Ascending aorta (tissue), 2 donors: ENCODE results near the gene NIT1. TPM values are rescaled to one million over a fixed set of nuclear protein-coding genes. Genes with fewer than 3 reads are reported as not detected.
A peak's percentile ranks its signal among the peaks of the same experiment; 100 is the strongest.

Source experiments
- DNase-seq, 2 donors: peaks; one replicate each; pipeline ENCODE4 v3.0.0-alpha.2; 2019; ENCODE audit warnings: low spot score in 2 of 2
- H3K27ac ChIP-seq, 2 donors: fragments of 200-600 bp; sonication (generic); one replicate each; pipeline ENCODE4 v1.5.1; 2016 to 2017; ENCODE audit warnings: mild to moderate bottlenecking in 1 of 2
- H3K27me3 ChIP-seq: fragments of 200-600 bp; sonication (generic); one replicate; pipeline ENCODE4 v1.5.1; 2017
- H3K36me3 ChIP-seq, 2 donors: fragments of 200-600 bp; sonication (generic); one replicate each; pipeline ENCODE4 v1.5.1; 2016
- H3K4me1 ChIP-seq, 2 donors: fragments of 200-600 bp; sonication (generic); one replicate each; pipeline ENCODE4 v1.5.1; 2016 to 2017; ENCODE audit warnings: mild to moderate bottlenecking in 1 of 2
- H3K4me3 ChIP-seq, 2 donors: fragments of 200-600 bp; sonication (generic); one replicate each; pipeline ENCODE4 v1.5.1; 2016 to 2017; ENCODE audit warnings: mild to moderate bottlenecking in 1 of 2
- H3K9me3 ChIP-seq, 2 donors: fragments of 200-600 bp; sonication (generic); one replicate each; pipeline ENCODE4 v1.5.1; 2016
- intact Hi-C: fragments of 100-400 bp; cut with DNase I; formaldehyde crosslinking; loops from one replicate; pipeline ENCODE4 v1.15.1; 2023
- total RNA-seq: library from RNA; depleted of rRNA; stranded (reverse); fragments of >200 nt; gene quantifications from one replicate; pipeline ENCODE4 v1.1.0, GENCODE V29; 2016
- TF ChIP-seq, protein P1 (sequence below), 3 experiments: fragments of 200-600 bp in 2 of 3; fragments of 450-650 bp in 1 of 3; sonication (generic) in 2 of 3; IDR thresholded peaks; one replicate each; pipeline ENCODE4 v1.5.1; 2016 to 2019; ENCODE audit warnings: antibody characterized with exemption in 3 of 3, mild to moderate bottlenecking in 1 of 3, moderate library complexity in 1 of 3

Gene NIT1
- total RNA-seq, 1 donor from 2014 or later: 44.9 TPM

DNA sequence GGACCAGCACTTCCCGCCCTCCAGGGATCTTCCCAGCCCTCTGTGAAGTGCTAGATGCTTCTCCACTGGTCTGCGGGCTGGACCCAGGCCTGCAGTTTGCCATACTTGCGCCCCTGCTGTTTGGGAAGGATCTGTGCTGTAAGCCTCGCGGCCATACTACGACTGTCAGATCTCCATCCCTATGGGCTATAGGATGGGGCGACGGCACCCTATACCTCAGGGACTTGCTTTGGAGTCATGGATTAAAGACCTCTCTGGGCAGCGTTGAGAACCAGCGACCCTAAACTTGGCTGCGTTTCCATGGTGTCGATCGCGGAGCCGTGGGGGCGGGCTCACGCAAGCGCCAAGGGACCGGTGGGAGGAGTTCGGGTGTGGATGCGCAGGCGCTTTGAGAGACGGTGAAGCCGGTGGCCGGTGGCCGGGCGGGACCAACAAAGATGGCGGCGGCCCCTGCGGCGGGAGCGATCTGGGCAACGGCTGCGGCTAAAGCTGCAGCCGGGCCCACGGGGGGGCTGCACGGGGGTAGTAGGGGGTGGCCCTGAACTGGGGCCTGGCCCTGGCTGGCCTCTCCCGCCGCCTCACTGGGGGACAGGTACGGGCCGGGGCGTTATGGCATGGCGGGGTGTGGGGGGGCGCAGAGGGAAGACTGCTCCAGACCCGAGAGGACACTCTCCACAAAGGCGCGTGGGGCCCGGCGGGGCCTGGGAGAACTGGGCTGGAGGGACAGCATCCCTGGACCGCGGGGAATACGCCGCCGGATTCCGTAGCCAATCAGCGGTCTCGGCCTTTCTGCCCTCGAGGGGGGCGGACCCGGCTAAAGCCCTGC, 41.4 kb downstream of the NIT1 start, which contains the start of gene USP21:
USP21 (plus strand) TSS at position 414 of the 826 bp plus-strand sequence. CDS start 1,141 bp downstream, outside the sequence.
- H3K9me3 ChIP-seq: no peaks in the 10 kb centered on the region
- H3K27ac ChIP-seq: peak within 1 kb of the TSS; percentile 81 to 83
- intact Hi-C loops: loop anchor here (1.0 to 10.0 kb wide), 4 partner anchors 18 to 897 kb away; partner anchors contain the start of genes B4GALT3, COPA, DCAF8 and DEDD
- H3K4me1 ChIP-seq: peaks cover 0 to 31% of the 10 kb centered on the region in 2 donors
- TF ChIP-seq, protein P1, sequence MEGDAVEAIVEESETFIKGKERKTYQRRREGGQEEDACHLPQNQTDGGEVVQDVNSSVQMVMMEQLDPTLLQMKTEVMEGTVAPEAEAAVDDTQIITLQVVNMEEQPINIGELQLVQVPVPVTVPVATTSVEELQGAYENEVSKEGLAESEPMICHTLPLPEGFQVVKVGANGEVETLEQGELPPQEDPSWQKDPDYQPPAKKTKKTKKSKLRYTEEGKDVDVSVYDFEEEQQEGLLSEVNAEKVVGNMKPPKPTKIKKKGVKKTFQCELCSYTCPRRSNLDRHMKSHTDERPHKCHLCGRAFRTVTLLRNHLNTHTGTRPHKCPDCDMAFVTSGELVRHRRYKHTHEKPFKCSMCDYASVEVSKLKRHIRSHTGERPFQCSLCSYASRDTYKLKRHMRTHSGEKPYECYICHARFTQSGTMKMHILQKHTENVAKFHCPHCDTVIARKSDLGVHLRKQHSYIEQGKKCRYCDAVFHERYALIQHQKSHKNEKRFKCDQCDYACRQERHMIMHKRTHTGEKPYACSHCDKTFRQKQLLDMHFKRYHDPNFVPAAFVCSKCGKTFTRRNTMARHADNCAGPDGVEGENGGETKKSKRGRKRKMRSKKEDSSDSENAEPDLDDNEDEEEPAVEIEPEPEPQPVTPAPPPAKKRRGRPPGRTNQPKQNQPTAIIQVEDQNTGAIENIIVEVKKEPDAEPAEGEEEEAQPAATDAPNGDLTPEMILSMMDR (IDR thresholded peaks at IDR 0.05): peak; percentile 9 to 47 (median 37)
- H3K36me3 ChIP-seq: peaks cover 10 to 18% of the 10 kb centered on the region in 2 donors
- peak; percentile 61 to 96 for DNase-seq
- no peaks in the 10 kb centered on the region for H3K27me3 ChIP-seq
- H3K4me3 ChIP-seq: peak within 1 kb of the TSS; percentile 86 to 92

DNA sequence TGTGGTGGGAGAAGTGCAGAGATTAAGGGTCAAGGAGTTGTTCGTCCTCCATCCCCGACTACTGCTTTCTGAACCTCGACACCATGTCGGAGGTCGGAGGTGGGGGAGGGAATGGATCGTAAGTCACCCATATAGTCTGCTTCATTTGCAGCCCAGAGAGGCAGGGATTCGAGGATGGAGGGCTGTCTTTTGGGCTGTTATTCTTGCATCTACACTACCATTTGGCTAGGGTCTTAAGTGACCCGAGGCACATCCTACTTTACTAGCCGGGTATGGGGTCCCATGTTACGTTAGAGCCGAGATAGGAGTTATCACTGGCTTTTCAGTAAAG, 42.0 kb downstream of the NIT1 start:
- Histone ChIP-seq H3K9me3 (no peaks in the 10 kb centered on the region), H3K4me3 (peak overlapping the region; percentile 86 to 92), H3K4me1 (peaks cover 0 to 26% of the 10 kb centered on the region in 2 donors), H3K27me3 (no peaks in the 10 kb centered on the region), H3K36me3 (peaks cover 10 to 19% of the 10 kb centered on the region in 2 donors), H3K27ac (peak overlapping the region; percentile 81 to 83)
- intact Hi-C loops: loop anchor here (1.0 to 10.0 kb wide), 5 partner anchors 17 to 898 kb away; partner anchors contain the start of genes B4GALT3, COPA, DCAF8 and DEDD
- TF ChIP-seq, protein P1 (IDR thresholded peaks at IDR 0.05): no peak
- no peak for DNase-seq

DNA sequence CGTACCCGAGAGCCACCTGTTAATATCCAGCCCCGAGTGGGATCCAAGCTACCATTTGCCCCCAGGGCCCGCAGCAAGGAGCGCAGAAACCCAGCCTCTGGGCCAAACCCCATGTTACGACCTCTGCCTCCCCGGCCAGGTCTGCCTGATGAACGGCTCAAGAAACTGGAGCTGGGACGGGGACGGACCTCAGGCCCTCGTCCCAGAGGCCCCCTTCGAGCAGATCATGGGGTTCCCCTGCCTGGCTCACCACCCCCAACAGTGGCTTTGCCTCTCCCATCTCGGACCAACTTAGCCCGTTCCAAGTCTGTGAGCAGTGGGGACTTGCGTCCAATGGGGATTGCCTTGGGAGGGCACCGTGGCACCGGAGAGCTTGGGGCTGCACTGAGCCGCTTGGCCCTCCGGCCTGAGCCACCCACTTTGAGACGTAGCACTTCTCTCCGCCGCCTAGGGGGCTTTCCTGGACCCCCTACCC, 42.8 kb downstream of the NIT1 start:
- Histone ChIP-seq H3K27ac (no peak overlapping the region), H3K4me1 (peaks cover 3 to 21% of the 10 kb centered on the region in 2 donors), H3K36me3 (peaks cover 10 to 19% of the 10 kb centered on the region in 2 donors), H3K9me3 (no peaks in the 10 kb centered on the region), H3K27me3 (no peaks in the 10 kb centered on the region), H3K4me3 (peak overlapping the region in 1 of 2 donors; percentile 86)
- TF ChIP-seq, protein P1 (IDR thresholded peaks at IDR 0.05): no peak
- DNase-seq: no peak
- intact Hi-C loops: loop anchor here (10.0 kb wide), 1 partner anchor 116 kb away; the partner anchor contains the start of gene USF1

DNA sequence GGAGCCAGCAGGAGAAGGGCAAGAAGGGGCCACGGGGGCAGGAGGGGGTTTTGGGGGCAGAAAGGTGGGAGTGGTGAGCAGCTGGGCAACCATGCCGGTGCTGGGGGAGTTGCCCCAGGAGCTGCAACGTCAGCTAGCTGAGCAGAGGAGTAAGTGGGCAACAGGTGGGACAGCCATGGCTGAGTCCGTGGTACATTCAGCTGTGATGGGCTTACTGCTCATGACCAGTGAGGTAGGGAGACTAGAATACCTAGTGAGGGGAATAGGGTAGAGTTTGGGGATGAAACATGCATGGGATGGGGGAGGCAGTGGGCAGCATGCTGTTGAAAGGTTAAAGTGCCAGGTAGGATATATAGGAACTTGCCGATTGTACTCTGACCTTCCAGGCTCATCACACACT, 43.7 kb downstream of the NIT1 start:
- H3K4me3 ChIP-seq: no peak overlapping the region
- H3K4me1 ChIP-seq: peaks cover 3 to 21% of the 10 kb centered on the region in 2 donors
- TF ChIP-seq, protein P1 (IDR thresholded peaks at IDR 0.05): no peak
- H3K9me3 ChIP-seq: no peaks in the 10 kb centered on the region
- H3K27me3 ChIP-seq: no peaks in the 10 kb centered on the region
- no peak for DNase-seq
- peaks cover 10 to 19% of the 10 kb centered on the region in 2 donors for H3K36me3 ChIP-seq
- intact Hi-C loops: loop anchor here (10.0 kb wide), 1 partner anchor 117 kb away; the partner anchor contains the start of gene USF1
- no peak overlapping the region for H3K27ac ChIP-seq

DNA sequence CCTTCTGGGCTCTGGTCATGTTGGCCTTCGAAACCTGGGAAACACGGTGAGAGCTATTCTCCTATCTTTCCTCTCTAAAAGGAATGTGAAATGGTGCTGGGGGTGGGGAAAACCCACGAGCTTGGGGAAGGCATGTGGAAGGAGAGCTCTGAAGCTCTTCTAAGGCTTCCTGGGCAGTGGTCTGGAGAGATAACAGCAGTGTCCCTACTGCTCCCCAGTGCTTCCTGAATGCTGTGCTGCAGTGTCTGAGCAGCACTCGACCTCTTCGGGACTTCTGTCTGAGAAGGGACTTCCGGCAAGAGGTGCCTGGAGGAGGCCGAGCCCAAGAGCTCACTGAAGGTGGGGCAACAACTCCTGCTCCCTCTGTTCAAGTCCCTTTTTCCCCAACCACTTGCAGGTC, 44.1 kb downstream of the NIT1 start:
- intact Hi-C loops: loop anchor here (10.0 kb wide), 1 partner anchor 117 kb away; the partner anchor contains the start of gene USF1
- no peak overlapping the region for H3K27ac ChIP-seq
- H3K9me3 ChIP-seq: no peaks in the 10 kb centered on the region
- no peaks in the 10 kb centered on the region for H3K27me3 ChIP-seq
- peaks cover 10 to 19% of the 10 kb centered on the region in 2 donors for H3K36me3 ChIP-seq
- DNase-seq: no peak
- H3K4me1 ChIP-seq: peaks cover 3 to 24% of the 10 kb centered on the region in 2 donors
- H3K4me3 ChIP-seq: no peak overlapping the region
- TF ChIP-seq, protein P1 (IDR thresholded peaks at IDR 0.05): no peak
